PC-3 (cell line): Measurements from ENCODE around the gene TAF13. TPM values are rescaled to one million over a fixed set of nuclear protein-coding genes. Genes with fewer than 3 reads are reported as not detected.

ENCODE experiments used
- ATAC-seq: fragments of 200-7000 bp; cut with Tn5 transposase; 2 replicates; pipeline ENCODE4 v1.9.1; 2020; ENCODE audit warnings: mild to moderate bottlenecking, moderate library complexity
- BruUV-seq: library from RNA; stranded (reverse); fragments of 400-500 nt; replicated peaks from 2 replicates; lab custom pipeline; 2021; lab: Mats Ljungman, UMichigan
- CTCF ChIA-PET: fragments of 300-600 bp; sonication (Branson Sonifier 250); formaldehyde crosslinking; loops from one replicate; lab custom pipeline; 2022; ENCODE audit warnings: antibody characterized with exemption; lab: Charles Lee
- POLR2A ChIA-PET: fragments of 300-600 bp; sonication (Branson Sonifier 250); formaldehyde crosslinking; loops from one replicate; lab custom pipeline; 2022; ENCODE audit warnings: antibody characterized with exemption; ENCODE audit not compliant: unreplicated experiment; lab: Charles Lee
- DNase-seq: peaks from one replicate; pipeline ENCODE4 v3.0.0-alpha.2; 2015
- H2AFZ ChIP-seq: fragments of 300-600 bp; sonication (generic); 2 replicates; pipeline ENCODE4 v1.6.0; 2016; ENCODE audit warnings: antibody characterized with exemption, low read length
- H3F3A ChIP-seq: fragments of 300-600 bp; sonication (generic); one replicate; pipeline ENCODE4 v1.6.0; 2017; ENCODE audit warnings: antibody characterized with exemption, low read length, control low read depth, mild to moderate bottlenecking; ENCODE audit not compliant: unreplicated experiment
- H3K27ac ChIP-seq: fragments of 300-600 bp; sonication (generic); 2 replicates; pipeline ENCODE4 v1.5.1; 2016; ENCODE audit warnings: mild to moderate bottlenecking, low read length
- H3K27me3 ChIP-seq: fragments of 300-600 bp; sonication (generic); 2 replicates; pipeline ENCODE4 v1.6.1; 2016; ENCODE audit warnings: low read length, mixed read lengths
- H3K36me3 ChIP-seq: fragments of 300-600 bp; sonication (generic); 2 replicates; pipeline ENCODE4 v1.6.1; 2016; ENCODE audit warnings: low read depth, mixed run types, low read length, mixed read lengths
- H3K4me1 ChIP-seq: fragments of 300-600 bp; sonication (generic); 2 replicates; pipeline ENCODE4 v1.5.1; 2016; ENCODE audit warnings: low read length; ENCODE audit not compliant: insufficient read depth
- H3K4me2 ChIP-seq: fragments of 300-600 bp; sonication (generic); 2 replicates; pipeline ENCODE4 v1.6.0; 2016; ENCODE audit warnings: low read length
- H3K4me3 ChIP-seq: fragments of 300-600 bp; sonication (generic); 2 replicates; pipeline ENCODE4 v1.5.1; 2016; ENCODE audit warnings: mild to moderate bottlenecking, low read length, mixed read lengths
- H3K79me2 ChIP-seq: fragments of 300-600 bp; sonication (generic); 2 replicates; pipeline ENCODE4 v1.6.1; 2017; ENCODE audit warnings: low read length, mixed read lengths
- H3K9ac ChIP-seq: fragments of 300-600 bp; sonication (generic); 2 replicates; pipeline ENCODE4 v1.6.0; 2016; ENCODE audit warnings: mild to moderate bottlenecking, low read length
- H3K9me2 ChIP-seq: fragments of 300-600 bp; sonication (generic); replicated peaks from 2 replicates; pipeline ENCODE4 v1.6.1; 2016; ENCODE audit warnings: mixed run types, low read length, mixed read lengths
- H3K9me3 ChIP-seq: fragments of 300-600 bp; sonication (generic); 2 replicates; pipeline ENCODE4 v1.6.1; 2016; ENCODE audit warnings: low read length, mixed read lengths
- H4K20me1 ChIP-seq: fragments of 300-600 bp; sonication (generic); 2 replicates; pipeline ENCODE4 v1.6.1; 2016; ENCODE audit warnings: low read length, mixed read lengths
- CTCF ChIP-seq: fragments of 300-600 bp; sonication (generic); conservative IDR thresholded peaks from 2 replicates; pipeline ENCODE4 v1.5.1; 2017; ENCODE audit warnings: antibody characterized with exemption, low read depth, mild to moderate bottlenecking, low read length
- EZH2 ChIP-seq: fragments of 300-600 bp; sonication (generic); IDR thresholded peaks from one replicate; pipeline ENCODE4 v1.6.1; 2017; ENCODE audit warnings: antibody characterized with exemption, mild to moderate bottlenecking, low read length; ENCODE audit not compliant: unreplicated experiment
- EZH2phosphoT487 ChIP-seq: fragments of 300-600 bp; sonication (generic); IDR thresholded peaks from 2 replicates; pipeline ENCODE4 v1.6.1; 2018; ENCODE audit warnings: mild to moderate bottlenecking, antibody characterized with exemption, low read length, borderline replicate concordance
- intact Hi-C: fragments of 100-400 bp; cut with micrococcal nuclease; formaldehyde crosslinking; loops from 2 replicates; pipeline ENCODE4 v1.9.0; 2023
- total RNA-seq: library from RNA; depleted of rRNA; stranded (reverse); fragments of >200 nt; gene quantifications from 2 replicates; pipeline ENCODE4 v1.2.3, GENCODE V29; 2014; rRNA removed

TAF13 gene
- total RNA-seq, 1 experiment from 2014 or later, result 32.0 TPM

GRCh38 chr1:109017134-109017533, 58.7 kb downstream of the TAF13 start:
- Histone ChIP-seq H3K27me3 (no peaks in the 10 kb centered on the region), H3K9ac (no peak overlapping the region), H3F3A (no peaks in the 10 kb centered on the region), H3K4me2 (no peak overlapping the region), H3K4me1 (no peaks in the 10 kb centered on the region), H3K79me2 (no peaks in the 10 kb centered on the region), H2AFZ (no peak overlapping the region), H4K20me1 (no peaks in the 10 kb centered on the region), H3K9me3 (no peaks in the 10 kb centered on the region), H3K9me2 (no peaks in the 10 kb centered on the region), H3K36me3 (peaks cover 5% of the 10 kb centered on the region; the same call in 1 of the 2 replicates), H3K27ac (no peak overlapping the region), H3K4me3 (no peak overlapping the region)
- DNase-seq (no peak), ATAC-seq (no peak)
- intact Hi-C loops, result no loop called here
- TF ChIP-seq CTCF (no peak), EZH2phosphoT487 (no peak), EZH2 (no peak)
- ChIA-PET POLR2A (no interaction called here), CTCF (interaction anchor here (0.9 kb wide), 1 partner anchor 184 kb away, joined by 4 read pairs; no protein-coding TSS in a partner anchor)
- no TSS peak for BruUV-seq

Other genes with a start within 250 kb of the TAF13 start
- 0.07 and 1.8 TPM in 2 replicates for gene AKNAD1, start 218.9 kb downstream of the TAF13 start, total RNA-seq
- 48.5 and 56.6 TPM in 2 replicates for gene GPSM2, start 199.0 kb downstream of the TAF13 start, total RNA-seq
- gene CLCC1, start 112.5 kb downstream of the TAF13 start, total RNA-seq, result 29.5 and 30.4 TPM in 2 replicates
- 6.2 and 7.7 TPM in 2 replicates for gene WDR47, start 33.9 kb downstream of the TAF13 start, total RNA-seq
- 21.0 and 27.7 TPM in 2 replicates for gene TMEM167B, start 14.8 kb upstream of the TAF13 start, total RNA-seq
- 0.35 and 0.80 TPM in 2 replicates for gene ELAPOR1, start 38.1 kb upstream of the TAF13 start, total RNA-seq
- 146 and 158 TPM in 2 replicates for gene SARS1, start 137.9 kb upstream of the TAF13 start, total RNA-seq
- gene CELSR2, start 173.5 kb upstream of the TAF13 start, total RNA-seq, result 3.6 and 6.4 TPM in 2 replicates
- 33.8 and 34.5 TPM in 2 replicates for gene PSRC1, start 207.1 kb upstream of the TAF13 start, total RNA-seq
- gene MYBPHL, start 231.0 kb upstream of the TAF13 start, total RNA-seq, result not detected in 2 replicates